Liver (tissue), 9 donors: Measurements from ENCODE around the gene TBX6. TPM values are rescaled to one million over a fixed set of nuclear protein-coding genes. Genes with fewer than 3 reads are reported as not detected.
A peak's percentile ranks its signal among the peaks of the same experiment; 100 is the strongest.

Source experiments
- DNase-seq: peaks from one replicate; pipeline ENCODE4 v3.0.0-alpha.2; 2017; ENCODE audit warnings: low spot score
- H3K27ac ChIP-seq, 2 donors: one replicate each; pipeline ENCODE4 v1.7.0; 2013; ENCODE audit warnings: inconsistent platforms in 2 of 2, low read length in 2 of 2, control low read depth in 1 of 2, low read depth in 1 of 2, mild to moderate bottlenecking in 1 of 2
- H3K27me3 ChIP-seq, 4 donors: one replicate each; pipeline versions ENCODE4 v1.6.1 to v1.7.0; 2013; ENCODE audit warnings: low read length in 3 of 4, inconsistent platforms in 1 of 4, mild to moderate bottlenecking in 1 of 4, moderate library complexity in 1 of 4; ENCODE audit not compliant: control insufficient read depth in 4 of 4, insufficient read depth in 4 of 4
- H3K36me3 ChIP-seq, 4 donors: one replicate each; pipeline versions ENCODE4 v1.6.1 to v1.7.0; 2013; ENCODE audit warnings: low read length in 3 of 4, mild to moderate bottlenecking in 3 of 4, low read depth in 1 of 4, moderate library complexity in 1 of 4; ENCODE audit not compliant: control insufficient read depth in 4 of 4, insufficient read depth in 3 of 4
- H3K4me1 ChIP-seq, 4 donors: one replicate each; pipeline versions ENCODE4 v1.6.1 to v1.7.0; 2013; ENCODE audit warnings: low read length in 3 of 4, mild to moderate bottlenecking in 3 of 4, moderate library complexity in 1 of 4; ENCODE audit not compliant: control insufficient read depth in 4 of 4, insufficient read depth in 4 of 4
- H3K4me3 ChIP-seq, 3 donors: one replicate each; pipeline versions ENCODE4 v1.6.1 to v1.7.0; 2013; ENCODE audit warnings: low read length in 3 of 3, control low read depth in 1 of 3, low read depth in 1 of 3, mild to moderate bottlenecking in 1 of 3
- H3K9ac ChIP-seq, 2 donors: one replicate each; pipeline ENCODE4 v1.7.0; 2013; ENCODE audit warnings: low read length in 2 of 2, mild to moderate bottlenecking in 2 of 2, moderate library complexity in 2 of 2, control low read depth in 1 of 2, low read depth in 1 of 2
- H3K9me3 ChIP-seq, 4 donors: one replicate each; pipeline versions ENCODE4 v1.6.1 to v1.7.0; 2013; ENCODE audit warnings: low read length in 3 of 4; ENCODE audit not compliant: control insufficient read depth in 4 of 4
- EGR1 ChIP-seq, 2 donors: IDR thresholded peaks; 2 replicates each; pipeline ENCODE4 v1.6.1; 2016 to 2018; ENCODE audit warnings: antibody characterized with exemption in 2 of 2, low read depth in 2 of 2
- FOXA1 ChIP-seq: IDR thresholded peaks from 2 replicates; pipeline ENCODE4 v1.6.1; 2016; ENCODE audit warnings: antibody characterized with exemption
- FOXA2 ChIP-seq: IDR thresholded peaks from 2 replicates; pipeline ENCODE4 v1.6.1; 2016; ENCODE audit warnings: antibody characterized with exemption
- GABPA ChIP-seq, 2 donors: IDR thresholded peaks in 1 of 2; conservative IDR thresholded peaks in 1 of 2; 2 replicates each; pipeline ENCODE4 v1.6.1; 2016; ENCODE audit warnings: antibody characterized with exemption in 2 of 2, mild to moderate bottlenecking in 1 of 2, moderate library complexity in 1 of 2
- HNF4G ChIP-seq: IDR thresholded peaks from 2 replicates; pipeline ENCODE4 v1.6.1; 2016; ENCODE audit warnings: antibody characterized with exemption
- JUND ChIP-seq, 2 donors: IDR thresholded peaks; 2 replicates each; pipeline ENCODE4 v1.6.1; 2016; ENCODE audit warnings: antibody characterized with exemption in 2 of 2
- RAD21 ChIP-seq, 2 donors: IDR thresholded peaks; 2 replicates each; pipeline ENCODE4 v1.6.1; 2016; ENCODE audit warnings: antibody characterized with exemption in 2 of 2, mild to moderate bottlenecking in 2 of 2
- RXRA ChIP-seq, 2 donors: IDR thresholded peaks; 2 replicates each; pipeline ENCODE4 v1.6.1; 2017 to 2018; ENCODE audit warnings: antibody characterized with exemption in 2 of 2, mild to moderate bottlenecking in 1 of 2
- SP1 ChIP-seq: IDR thresholded peaks from 2 replicates; pipeline ENCODE4 v1.6.1; 2018; ENCODE audit warnings: antibody characterized with exemption, mild to moderate bottlenecking
- TAF1 ChIP-seq: conservative IDR thresholded peaks from 2 replicates; pipeline ENCODE4 v1.6.1; 2016; ENCODE audit warnings: antibody characterized with exemption, mild to moderate bottlenecking
- WGBS: extraction: QIAGEN DNeasy Blood & Tissue Kit; methylation state at CpG from one replicate; pipeline ENCODE4 v1.1.7; 2013; 5-methylcytosine and 5-hydroxymethylcytosine counted together
- polyA plus RNA-seq, 2 donors: library from polyadenylated mRNA; stranded (reverse) in 1 of 2; unstranded in 1 of 2; fragments of 200-250 nt in 1 of 2; fragments of >200 nt in 1 of 2; fragmentation: Nextera tagmentation in 1 of 2; extraction: Ambion mirVana in 1 of 2; gene quantifications; one replicate each; pipeline versions ENCODE4 v1.2.1 to v1.2.3, GENCODE V29; 2013 to 2015
- total RNA-seq, 2 donors: library from RNA; depleted of rRNA; stranded (reverse); fragments of >200 nt; gene quantifications; one replicate each; pipeline ENCODE4 v1.2.3, GENCODE V29; 2014
- TF ChIP-seq, protein P1 (sequence below): IDR thresholded peaks from 2 replicates; pipeline ENCODE4 v1.6.1; 2016; ENCODE audit warnings: antibody characterized with exemption
- TF ChIP-seq, protein P2 (sequence below): IDR thresholded peaks from 2 replicates; pipeline ENCODE4 v1.6.1; 2016; ENCODE audit warnings: antibody characterized with exemption
- TF ChIP-seq, protein P3 (sequence below): fragments of 150-350 bp; IDR thresholded peaks from 2 replicates; pipeline ENCODE4 v1.5.1; 2017; ENCODE audit warnings: improper control_type of control experiment, low read depth, low read length; ENCODE audit not compliant: missing input control
- donor health status: healthy.
- donor health status: healthy.
- donor health status: healthy.
- donor health status: healthy.
- donor health status: healthy.

The TBX6 gene
- total and polyA plus RNA-seq, 4 donors: 0.09 to 0.26 (median 0.18) TPM

DNA sequence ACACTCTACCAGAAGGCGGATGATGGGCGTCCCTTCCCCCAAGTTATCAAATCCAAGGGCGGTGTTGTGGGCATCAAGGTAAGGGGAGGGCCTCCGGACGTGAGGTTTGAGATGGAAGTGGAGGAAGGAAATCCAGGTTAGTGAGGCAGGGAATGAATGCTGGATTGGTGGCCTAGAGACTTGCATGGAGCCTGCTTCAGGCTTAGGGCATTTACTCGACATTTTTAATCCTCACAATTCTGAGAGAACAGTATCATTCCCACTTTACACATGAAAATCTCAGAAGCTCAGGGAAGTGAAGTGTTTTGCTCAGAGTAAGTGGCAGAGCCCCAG lies 24.2 kb downstream of the TBX6 start:
- DNase-seq: no peak
- Histone ChIP-seq H3K36me3 (peaks cover 14 to 38% (median 35%) of the 10 kb centered on the region in 4 donors), H3K27me3 (no peaks in the 10 kb centered on the region), H3K9me3 (no peaks in the 10 kb centered on the region), H3K9ac (no peak overlapping the region), H3K27ac (peak overlapping the region in 1 of 2 donors; percentile 100), H3K4me1 (peaks cover 0 to 34% (median 14%) of the 10 kb centered on the region in 4 donors), H3K4me3 (peak overlapping the region in 1 of 3 donors; percentile 5)
- TF ChIP-seq RAD21 (IDR thresholded peaks at IDR 0.05) (no peak), EGR1 (IDR thresholded peaks at IDR 0.05; ENCODE audit: low read depth in 2 of 2) (no peak), GABPA (IDR thresholded peaks at IDR 0.05 in 1 of 2, conservative IDR thresholded peaks at IDR 0.05 in 1 of 2) (no peak), RXRA (IDR thresholded peaks at IDR 0.05) (no peak), FOXA2 (no peak), TAF1 (no peak), JUND (IDR thresholded peaks at IDR 0.05) (no peak), FOXA1 (no peak), SP1 (no peak)
- TF ChIP-seq, protein P1, sequence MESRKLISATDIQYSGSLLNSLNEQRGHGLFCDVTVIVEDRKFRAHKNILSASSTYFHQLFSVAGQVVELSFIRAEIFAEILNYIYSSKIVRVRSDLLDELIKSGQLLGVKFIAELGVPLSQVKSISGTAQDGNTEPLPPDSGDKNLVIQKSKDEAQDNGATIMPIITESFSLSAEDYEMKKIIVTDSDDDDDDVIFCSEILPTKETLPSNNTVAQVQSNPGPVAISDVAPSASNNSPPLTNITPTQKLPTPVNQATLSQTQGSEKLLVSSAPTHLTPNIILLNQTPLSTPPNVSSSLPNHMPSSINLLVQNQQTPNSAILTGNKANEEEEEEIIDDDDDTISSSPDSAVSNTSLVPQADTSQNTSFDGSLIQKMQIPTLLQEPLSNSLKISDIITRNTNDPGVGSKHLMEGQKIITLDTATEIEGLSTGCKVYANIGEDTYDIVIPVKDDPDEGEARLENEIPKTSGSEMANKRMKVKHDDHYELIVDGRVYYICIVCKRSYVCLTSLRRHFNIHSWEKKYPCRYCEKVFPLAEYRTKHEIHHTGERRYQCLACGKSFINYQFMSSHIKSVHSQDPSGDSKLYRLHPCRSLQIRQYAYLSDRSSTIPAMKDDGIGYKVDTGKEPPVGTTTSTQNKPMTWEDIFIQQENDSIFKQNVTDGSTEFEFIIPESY: no peak
- TF ChIP-seq, protein P2, sequence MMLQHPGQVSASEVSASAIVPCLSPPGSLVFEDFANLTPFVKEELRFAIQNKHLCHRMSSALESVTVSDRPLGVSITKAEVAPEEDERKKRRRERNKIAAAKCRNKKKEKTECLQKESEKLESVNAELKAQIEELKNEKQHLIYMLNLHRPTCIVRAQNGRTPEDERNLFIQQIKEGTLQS: no peak
- TF ChIP-seq, protein P3, sequence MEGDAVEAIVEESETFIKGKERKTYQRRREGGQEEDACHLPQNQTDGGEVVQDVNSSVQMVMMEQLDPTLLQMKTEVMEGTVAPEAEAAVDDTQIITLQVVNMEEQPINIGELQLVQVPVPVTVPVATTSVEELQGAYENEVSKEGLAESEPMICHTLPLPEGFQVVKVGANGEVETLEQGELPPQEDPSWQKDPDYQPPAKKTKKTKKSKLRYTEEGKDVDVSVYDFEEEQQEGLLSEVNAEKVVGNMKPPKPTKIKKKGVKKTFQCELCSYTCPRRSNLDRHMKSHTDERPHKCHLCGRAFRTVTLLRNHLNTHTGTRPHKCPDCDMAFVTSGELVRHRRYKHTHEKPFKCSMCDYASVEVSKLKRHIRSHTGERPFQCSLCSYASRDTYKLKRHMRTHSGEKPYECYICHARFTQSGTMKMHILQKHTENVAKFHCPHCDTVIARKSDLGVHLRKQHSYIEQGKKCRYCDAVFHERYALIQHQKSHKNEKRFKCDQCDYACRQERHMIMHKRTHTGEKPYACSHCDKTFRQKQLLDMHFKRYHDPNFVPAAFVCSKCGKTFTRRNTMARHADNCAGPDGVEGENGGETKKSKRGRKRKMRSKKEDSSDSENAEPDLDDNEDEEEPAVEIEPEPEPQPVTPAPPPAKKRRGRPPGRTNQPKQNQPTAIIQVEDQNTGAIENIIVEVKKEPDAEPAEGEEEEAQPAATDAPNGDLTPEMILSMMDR: no peak
- 88% methylated on average over 6 of the region's 6 CpGs for WGBS

DNA sequence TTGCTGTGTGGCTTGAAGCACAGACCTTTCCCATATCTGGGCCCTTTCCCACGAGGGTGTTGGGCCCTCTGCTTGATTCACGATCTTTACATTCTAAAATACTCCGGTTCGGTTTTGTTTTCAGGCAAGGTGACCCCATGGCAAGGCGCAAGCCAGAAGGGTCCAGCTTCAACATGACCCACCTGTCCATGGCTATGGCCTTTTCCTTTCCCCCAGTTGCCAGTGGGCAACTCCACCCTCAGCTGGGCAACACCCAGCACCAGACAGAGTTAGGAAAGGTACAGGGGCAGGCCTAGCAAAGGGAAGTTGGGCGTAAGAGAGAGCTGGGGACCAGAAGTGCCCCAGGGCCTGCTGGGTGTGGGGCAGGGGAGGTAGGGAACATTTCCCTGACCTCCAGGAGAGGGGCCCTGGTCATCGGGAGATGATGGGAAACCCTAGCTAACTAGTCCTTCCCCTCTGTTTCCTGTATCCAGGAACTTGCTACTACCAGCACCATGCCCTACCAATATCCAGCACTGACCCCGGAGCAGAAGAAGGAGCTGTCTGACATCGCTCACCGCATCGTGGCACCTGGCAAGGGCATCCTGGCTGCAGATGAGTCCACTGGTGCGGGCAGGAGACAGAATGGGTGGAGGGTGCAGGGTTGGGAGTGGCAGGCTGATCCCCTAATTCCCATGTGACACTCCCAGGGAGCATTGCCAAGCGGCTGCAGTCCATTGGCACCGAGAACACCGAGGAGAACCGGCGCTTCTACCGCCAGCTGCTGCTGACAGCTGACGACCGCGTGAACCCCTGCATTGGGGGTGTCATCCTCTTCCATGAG lies 24.8 kb downstream of the TBX6 start:
- Histone ChIP-seq H3K27ac (peak overlapping the region; percentile 99 to 100), H3K9ac (peak overlapping the region; percentile 95 to 99), H3K36me3 (peaks cover 14 to 34% (median 32%) of the 10 kb centered on the region in 4 donors), H3K4me3 (peak overlapping the region; percentile 66 to 97 (median 83)), H3K27me3 (no peaks in the 10 kb centered on the region), H3K9me3 (no peaks in the 10 kb centered on the region), H3K4me1 (peaks cover 0 to 34% (median 14%) of the 10 kb centered on the region in 4 donors)
- DNase-seq: no peak
- WGBS: 35% methylated on average over 21 of the region's 21 CpGs
- no peak for TF ChIP-seq HNF4G
